NCI-H146 treated with DMSO at 0.1 percent for 48 hours (cell line): ENCODE results near the gene GALNT9.
A peak's percentile ranks its signal among the peaks of the same experiment; 100 is the strongest.

Experiments used
- DNase-seq: peaks from one replicate; lab custom pipeline; 2025; ENCODE audit not compliant: unreplicated experiment; lab: John Stamatoyannopoulos, UW

Gene GALNT9

GRCh38 chr12:132187646-132188450 lies 141.5 kb downstream of the GALNT9 start:
- DNase-seq, result no peak

DNA sequence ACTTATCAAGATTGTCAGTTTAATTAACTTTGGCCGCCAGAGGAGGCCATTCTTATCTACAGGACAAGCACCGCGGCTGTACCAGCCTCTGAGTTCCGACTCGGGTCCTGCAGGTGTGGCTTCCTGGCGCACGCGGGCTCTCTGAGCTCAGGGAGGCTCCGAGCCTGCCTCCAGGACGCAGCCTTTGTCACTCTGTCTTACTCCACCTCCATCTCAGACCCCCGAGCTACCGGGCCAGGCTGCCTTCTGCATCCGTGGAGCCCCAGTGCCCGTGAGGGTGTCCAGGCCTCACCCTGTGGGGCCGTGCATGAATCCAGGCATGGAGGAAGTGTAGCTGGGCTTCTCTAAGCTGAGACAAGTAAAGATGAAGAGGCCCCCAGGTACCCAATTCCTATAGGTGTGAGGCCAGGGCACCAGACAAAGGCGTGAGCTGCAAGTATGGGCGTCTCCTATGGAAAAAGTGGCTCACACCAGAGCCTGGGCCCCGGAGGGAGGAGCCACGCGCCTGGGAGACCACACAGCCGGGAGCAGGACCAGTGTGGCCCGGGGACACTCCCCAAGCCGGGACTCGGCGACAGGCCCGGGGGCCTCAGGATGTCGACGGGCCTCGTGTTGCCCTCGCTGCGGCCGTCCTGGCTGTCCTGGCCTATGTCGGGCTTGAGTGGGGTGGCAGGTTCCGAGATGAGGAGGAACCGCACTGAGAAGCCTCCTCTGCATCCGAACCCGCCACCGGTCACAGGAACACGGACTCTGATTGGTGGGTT lies 142.3 kb downstream of the GALNT9 start:
- DNase-seq, result no peak

DNA sequence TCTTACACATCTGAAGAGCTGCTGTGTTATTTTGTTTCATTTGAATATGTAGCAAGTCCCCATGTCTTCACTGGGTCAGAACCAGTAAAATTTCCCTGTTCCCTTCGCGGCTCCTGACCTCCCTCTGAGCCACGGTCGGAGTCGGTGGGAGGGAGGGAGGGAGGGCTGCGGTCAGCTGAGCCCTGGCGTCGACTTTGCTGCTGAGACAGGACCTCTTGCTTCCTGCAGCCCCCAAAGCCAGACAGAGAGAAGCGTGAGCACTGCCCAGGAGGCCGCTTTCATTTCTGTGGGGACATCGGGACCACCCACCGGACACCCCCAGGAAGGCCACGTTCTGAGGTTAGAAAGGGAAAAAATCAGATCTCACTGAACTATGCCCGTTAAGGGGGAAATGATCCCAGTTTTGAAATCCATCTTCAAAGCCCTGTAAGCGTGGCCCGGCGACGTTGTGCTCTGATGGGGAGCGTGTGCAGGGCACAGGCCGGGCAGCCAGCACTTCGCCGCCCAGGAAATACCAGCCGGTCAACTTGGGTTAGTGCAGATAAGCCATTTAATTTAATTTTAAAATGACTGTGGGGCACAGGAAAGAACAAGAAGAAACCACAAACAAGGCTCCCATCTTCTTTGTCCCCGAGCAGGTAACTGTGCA lies 143.1 kb downstream of the GALNT9 start:
- no peak for DNase-seq

- no peak for DNase-seq
These were observed 143.7 kb downstream of the GALNT9 start for GRCh38 chr12:132185705-132186104.

DNA sequence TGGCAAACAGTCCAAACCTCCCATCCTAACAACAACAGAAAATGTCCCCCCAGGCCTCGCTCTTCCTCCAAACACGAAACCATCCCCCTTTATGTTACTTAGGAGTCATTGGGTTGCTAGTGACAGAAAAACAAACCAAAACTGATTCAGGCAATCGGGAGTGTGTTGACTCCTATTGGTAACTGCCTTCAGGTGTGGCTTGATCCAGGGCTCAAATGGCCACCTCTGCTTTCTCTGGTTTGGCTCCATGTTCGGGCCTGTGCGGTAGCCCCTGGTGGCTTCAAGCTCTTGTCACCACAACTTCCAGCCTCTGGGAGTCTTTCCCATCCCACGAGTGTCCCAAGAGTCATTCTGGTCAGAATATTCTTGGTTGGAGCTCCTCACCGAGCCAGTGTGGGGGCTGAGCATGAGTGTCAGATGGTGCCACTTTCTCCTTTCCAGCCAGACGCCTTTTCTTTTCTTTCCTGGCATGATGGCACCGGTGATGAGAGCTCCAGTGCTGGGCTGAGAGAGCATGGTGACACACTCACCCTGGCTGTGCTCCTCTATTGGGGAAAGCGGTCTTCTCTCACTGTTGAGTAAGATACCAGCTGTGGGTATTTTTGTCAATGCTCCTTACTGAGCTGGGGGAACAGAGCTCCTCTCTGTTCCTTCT lies 146.6 kb downstream of the GALNT9 start:
- no peak for DNase-seq

DNA sequence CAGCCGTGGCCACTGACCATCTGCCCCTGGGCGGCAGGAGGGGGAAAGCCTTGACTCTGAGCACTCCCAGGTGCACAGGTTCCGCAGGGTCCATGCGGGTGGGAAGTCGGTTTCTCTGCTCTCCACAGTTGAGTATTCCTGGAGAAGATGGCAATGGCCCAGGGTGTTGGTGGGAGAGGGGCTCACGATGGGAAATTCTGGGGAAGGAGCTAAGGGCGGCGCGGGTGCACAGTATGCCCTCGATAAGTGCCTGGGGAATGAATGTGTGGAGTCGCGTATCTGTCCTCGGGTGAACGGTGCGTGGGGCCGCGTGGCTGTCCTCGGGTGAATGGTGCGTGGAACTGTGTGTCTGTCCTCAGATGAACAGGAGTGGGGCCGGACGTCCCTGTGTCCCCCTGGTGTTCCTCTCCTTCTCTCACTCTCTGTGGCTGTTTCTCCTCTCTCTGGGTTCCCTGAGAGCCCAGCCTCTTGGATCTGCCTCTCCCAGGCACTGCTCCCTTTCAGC lies 147.1 kb downstream of the GALNT9 start:
- DNase-seq, result no peak

DNA sequence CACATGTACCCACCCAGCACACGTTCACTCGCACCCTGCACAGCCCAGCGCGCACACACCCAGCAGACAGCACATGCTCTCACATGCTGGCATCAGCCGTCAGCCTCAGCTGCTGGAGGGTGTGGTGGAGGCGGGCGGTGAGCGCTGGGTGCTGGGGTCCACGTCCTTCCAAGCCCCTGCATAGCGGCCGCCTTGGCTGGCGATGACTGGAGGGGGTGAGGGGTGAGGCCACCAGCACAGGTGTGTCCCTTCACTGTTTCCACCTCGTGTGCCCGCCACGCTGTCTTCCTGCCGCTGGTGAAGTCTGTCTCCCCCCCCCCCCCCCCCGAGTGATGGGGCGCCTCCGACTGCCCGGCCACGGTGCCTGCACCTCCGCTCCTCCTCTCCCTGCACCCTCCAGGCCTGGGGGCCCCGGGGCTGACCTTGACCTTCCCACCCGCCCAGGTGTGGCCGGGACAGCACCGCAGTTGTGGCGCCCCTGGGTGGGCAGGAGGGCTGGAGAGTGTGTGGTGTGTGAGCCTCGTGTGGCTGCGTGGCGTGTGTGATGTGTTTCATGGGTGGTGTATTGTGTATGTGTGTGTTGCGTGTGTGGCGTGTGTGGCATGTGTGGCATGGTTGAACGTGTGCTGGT lies 147.7 kb downstream of the GALNT9 start:
- no peak for DNase-seq

- DNase-seq, result no peak
These were observed 148.5 kb downstream of the GALNT9 start for GRCh38 chr12:132180648-132181546.

DNA sequence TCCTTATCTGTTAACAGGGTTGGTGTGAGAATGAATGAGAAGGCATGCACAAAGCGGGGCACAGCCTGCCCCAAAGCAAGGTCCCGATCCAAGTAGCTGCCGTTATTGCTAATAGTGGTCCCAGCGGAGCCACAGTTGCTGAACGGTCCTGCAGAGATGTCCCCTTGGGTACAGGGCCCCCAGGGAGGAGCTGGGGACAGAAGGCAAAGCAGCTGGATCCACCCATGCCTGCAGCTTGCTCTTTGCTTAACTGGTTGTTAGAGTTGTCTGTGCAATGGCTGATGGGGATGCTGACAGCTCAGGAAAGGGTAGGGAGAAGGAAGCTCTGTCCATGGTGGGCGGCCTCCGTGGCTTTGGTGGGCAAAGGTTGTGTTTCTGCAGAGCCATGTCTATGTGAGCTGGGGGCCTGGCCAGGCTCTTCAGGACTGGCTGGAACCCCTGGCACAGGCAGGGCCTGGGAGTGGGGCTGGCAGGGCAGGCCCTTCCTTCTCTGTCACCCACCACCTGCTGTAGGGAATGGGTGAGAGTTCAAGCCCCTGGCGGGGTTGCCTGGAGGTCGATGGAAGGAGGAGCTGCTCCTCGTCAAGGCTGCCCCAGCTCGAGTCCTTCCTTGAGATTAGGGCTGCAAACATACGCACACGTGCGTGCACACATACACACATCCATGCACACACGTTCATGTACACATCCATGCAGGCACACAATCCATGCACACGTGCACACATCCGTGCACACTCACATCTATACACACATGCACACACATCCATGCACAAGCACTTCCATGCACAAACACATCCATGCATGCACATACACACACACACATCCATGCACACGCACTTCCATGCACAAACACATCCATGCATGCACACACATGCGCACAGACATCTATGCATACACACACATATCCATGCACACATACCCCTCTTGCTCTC lies 149.7 kb downstream of the GALNT9 start:
- no peak for DNase-seq

- DNase-seq, result peak; percentile 13
These were observed 150.5 kb downstream of the GALNT9 start for GRCh38 chr12:132178801-132179401.

DNA sequence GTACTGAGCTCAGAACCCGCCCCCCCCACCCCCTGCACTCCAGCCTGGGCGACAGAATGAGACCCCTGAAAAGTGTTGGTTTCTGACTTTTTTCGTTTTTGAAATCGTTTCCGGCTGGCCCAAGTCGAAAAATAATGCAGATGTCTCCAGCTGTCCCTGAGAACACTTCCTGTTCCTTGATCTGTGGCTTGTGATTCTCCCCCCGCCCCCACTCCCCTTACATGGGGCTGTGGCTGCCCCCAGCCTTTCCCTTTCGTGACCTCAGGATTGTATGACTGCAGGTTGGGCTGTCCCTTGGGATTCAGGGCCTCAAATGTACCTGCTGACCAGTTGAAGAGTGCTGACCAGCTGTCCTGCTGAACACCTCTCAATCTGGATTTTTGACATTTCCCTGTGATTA lies 151.1 kb downstream of the GALNT9 start:
- DNase-seq, result no peak

- DNase-seq, result no peak
These were observed 152.4 kb downstream of the GALNT9 start for GRCh38 chr12:132176920-132177551.

DNA sequence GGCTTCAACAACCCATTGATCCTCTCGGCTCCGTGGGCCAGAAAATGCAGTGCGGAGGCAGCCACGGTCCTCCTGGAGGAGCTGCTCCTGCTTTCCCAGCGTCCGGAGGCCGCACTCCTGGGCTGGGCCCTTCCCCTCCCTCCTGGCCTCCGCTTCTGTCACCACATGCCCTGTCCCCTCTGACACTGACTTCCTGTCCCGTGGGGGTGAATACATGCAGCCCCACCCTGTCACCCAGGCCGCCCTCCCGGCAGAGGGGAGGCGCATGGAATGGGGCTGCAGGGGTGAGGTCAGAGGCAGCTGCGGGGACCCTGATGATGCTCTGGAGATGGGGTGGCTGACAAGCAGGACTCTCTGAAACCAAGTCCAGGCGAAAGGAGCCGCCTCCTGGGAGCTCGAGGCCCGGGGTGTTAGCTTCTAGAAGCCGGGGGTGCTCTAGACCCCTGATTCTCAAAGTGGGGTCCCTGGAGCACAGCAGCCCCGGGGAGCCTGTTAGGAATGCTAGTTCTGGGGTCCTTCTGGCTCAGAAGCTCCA lies 152.9 kb downstream of the GALNT9 start:
- no peak for DNase-seq

GRCh38 chr12:132175496-132176384 lies 153.6 kb downstream of the GALNT9 start:
- no peak for DNase-seq

DNA sequence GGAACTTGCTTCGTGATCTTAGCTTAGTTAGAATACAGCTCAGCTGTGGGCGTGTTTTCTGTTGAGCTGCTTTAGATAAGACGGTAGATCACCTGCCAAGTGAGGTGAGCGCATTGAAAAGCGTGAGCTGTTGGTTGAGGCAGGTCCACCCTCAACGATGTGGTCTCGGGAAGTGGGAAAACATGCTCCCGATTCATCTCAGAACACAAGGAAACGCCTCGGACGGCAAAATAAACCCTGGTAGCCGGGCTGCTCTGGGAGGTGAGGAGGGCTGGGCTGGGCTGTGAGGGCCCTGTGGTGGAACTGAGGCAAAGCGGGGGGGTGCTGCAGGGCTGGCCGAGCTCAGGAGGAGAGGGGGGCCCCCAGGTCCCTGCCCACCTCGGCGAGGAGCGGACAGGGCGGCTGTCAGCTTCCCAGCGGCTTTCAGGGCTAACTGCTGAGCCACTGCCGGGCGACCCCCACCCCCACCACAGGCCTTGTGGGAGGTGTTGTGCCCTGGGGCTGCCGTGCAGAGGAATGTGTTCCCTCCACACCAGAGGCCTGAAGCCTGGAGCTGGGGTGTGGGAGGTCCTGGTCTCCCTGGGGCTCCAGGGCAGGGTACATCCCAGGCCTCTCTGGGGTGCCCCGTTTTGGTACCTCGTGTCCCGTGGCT lies 154.4 kb downstream of the GALNT9 start:
- DNase-seq, result no peak
